Measurements from ENCODE around the gene TTC7B.

The TTC7B gene

DNA sequence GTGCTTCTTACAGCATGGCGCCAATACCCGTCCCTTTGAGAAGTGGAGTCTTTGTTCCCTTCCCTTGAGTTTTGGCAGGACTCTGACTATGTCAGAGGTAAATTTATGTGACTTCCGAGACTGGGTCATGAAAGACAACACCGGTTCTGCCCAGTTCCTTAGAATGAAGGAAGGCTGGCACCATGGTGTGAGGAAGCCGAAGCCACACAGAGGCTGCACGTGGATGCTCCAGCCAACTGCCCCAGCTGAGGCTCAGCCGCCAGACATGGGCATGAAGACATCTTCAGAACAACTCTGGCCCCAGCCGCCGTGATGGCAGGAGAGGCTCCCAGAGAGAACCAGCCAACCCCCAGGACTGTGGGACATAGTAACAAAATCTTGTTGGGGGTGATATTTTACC, 308.2 kb downstream of the TTC7B start:
- TF ChIP-seq, protein P1, sequence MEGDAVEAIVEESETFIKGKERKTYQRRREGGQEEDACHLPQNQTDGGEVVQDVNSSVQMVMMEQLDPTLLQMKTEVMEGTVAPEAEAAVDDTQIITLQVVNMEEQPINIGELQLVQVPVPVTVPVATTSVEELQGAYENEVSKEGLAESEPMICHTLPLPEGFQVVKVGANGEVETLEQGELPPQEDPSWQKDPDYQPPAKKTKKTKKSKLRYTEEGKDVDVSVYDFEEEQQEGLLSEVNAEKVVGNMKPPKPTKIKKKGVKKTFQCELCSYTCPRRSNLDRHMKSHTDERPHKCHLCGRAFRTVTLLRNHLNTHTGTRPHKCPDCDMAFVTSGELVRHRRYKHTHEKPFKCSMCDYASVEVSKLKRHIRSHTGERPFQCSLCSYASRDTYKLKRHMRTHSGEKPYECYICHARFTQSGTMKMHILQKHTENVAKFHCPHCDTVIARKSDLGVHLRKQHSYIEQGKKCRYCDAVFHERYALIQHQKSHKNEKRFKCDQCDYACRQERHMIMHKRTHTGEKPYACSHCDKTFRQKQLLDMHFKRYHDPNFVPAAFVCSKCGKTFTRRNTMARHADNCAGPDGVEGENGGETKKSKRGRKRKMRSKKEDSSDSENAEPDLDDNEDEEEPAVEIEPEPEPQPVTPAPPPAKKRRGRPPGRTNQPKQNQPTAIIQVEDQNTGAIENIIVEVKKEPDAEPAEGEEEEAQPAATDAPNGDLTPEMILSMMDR (IDR thresholded peaks at IDR 0.05; ENCODE audit: insufficient read depth, low read length, missing control alignments), result no peak

DNA sequence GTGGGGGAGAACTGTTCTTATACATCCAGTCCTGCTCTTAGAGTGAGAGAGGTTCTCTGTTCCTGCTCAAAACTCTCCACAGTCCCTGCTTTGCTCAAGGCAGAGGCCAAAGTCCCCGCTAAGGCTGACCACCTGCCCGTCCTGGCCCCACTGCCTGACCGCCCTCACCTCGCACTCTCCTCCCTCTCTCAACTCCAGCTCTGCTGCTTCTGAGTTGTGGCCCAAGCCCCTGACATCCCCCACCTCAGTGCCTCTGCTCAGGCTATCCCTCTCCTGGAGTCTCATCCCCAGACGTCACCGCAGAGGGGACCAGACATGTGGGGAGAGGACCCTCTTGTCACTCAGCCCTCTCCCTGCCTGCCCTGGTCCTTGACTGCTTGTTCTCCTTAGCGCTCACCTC, 308.8 kb downstream of the TTC7B start:
- CTCF ChIA-PET, result no interaction called here
- POLR2A ChIA-PET, result no interaction called here
- no peak overlapping the region for H3K4me3 ChIP-seq (ENCODE audit: low read depth, low read length)
- TF ChIP-seq, protein P1 (IDR thresholded peaks at IDR 0.05; ENCODE audit: insufficient read depth, low read length, missing control alignments), result no peak
- DNase-seq (ENCODE audit: low read depth, low spot score), result no peak

More for the DNA sequence above, 308.2 kb downstream of the TTC7B start:
- CTCF ChIA-PET, result no interaction called here
- DNase-seq (ENCODE audit: low read depth, low spot score), result no peak
- POLR2A ChIA-PET, result no interaction called here
- H3K4me3 ChIP-seq (ENCODE audit: low read depth, low read length), result no peak overlapping the region

DNA sequence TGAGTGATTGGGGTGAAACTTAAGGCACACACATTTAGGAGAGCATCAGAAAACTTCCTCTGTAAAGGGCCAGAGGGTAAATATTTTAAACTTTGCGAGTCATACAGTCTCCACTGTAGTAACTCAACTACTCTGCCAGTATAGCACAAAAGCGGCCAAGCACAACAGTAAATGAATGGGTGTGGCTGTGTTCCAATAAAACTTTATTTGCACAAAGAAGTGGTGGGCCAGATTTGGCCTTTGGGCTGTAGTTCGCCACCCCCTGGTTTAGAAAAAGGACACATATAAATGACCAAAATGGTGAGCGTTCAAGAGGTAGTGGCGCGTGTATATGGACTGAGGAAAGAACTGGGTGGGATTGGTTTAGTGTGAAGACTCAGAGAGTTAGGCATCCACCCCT, 309.5 kb downstream of the TTC7B start:
- no peak for DNase-seq (ENCODE audit: low read depth, low spot score)
- TF ChIP-seq, protein P1 (IDR thresholded peaks at IDR 0.05; ENCODE audit: insufficient read depth, low read length, missing control alignments), result no peak
- POLR2A ChIA-PET, result no interaction called here
- CTCF ChIA-PET, result no interaction called here
- no peak overlapping the region for H3K4me3 ChIP-seq (ENCODE audit: low read depth, low read length)

DNA sequence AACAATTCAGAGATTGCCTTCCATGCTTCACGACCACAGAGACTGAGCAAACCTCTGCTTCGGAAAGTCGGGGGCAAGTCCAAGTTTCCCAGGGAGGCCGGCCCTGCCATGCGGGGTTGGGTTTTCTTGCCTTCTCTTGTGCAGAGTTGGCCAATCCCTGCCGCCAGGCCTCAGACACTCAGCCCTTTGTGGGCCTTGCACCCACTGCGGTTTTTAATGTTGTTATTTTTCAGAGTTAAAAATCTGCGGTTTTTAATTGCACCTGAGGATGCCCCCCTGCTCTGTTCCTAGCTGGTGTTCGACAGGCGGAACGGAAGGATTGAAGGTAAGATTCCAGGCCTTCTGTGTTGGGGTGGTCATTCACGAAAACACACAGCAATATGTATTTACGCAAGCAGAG, 310.7 kb downstream of the TTC7B start:
- no peak for DNase-seq (ENCODE audit: low read depth, low spot score)
- ChIA-PET CTCF (interaction anchor here (0.8 kb wide), 1 partner anchor 191 kb away, joined by 3 read pairs; no protein-coding TSS in a partner anchor), POLR2A (no interaction called here)
- TF ChIP-seq, protein P1 (IDR thresholded peaks at IDR 0.05; ENCODE audit: insufficient read depth, low read length, missing control alignments), result no peak
- no peak overlapping the region for H3K4me3 ChIP-seq (ENCODE audit: low read depth, low read length)

DNA sequence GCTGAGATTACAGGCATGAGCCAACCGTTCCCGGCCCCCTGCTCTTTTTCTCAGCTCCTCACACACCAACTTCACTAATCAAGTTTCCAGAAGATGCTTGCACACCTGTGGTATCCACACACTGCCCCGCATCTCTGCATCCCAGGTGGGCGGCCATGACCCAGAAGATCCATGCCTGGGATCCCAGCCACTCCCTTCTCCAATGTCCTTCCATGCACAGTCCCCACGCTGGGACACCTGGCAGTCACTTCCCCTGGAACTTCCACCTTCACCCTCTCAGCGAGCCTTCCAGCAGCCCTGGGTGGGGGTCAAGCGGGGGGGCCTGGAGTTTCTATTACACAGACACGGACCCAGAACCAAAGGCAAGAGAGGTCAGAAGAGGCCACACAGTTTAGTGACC, 311.6 kb downstream of the TTC7B start:
- H3K4me3 ChIP-seq (ENCODE audit: low read depth, low read length), result no peak overlapping the region
- TF ChIP-seq, protein P1 (IDR thresholded peaks at IDR 0.05; ENCODE audit: insufficient read depth, low read length, missing control alignments), result no peak
- CTCF ChIA-PET, result no interaction called here
- POLR2A ChIA-PET, result no interaction called here
- DNase-seq (ENCODE audit: low read depth, low spot score), result no peak

DNA sequence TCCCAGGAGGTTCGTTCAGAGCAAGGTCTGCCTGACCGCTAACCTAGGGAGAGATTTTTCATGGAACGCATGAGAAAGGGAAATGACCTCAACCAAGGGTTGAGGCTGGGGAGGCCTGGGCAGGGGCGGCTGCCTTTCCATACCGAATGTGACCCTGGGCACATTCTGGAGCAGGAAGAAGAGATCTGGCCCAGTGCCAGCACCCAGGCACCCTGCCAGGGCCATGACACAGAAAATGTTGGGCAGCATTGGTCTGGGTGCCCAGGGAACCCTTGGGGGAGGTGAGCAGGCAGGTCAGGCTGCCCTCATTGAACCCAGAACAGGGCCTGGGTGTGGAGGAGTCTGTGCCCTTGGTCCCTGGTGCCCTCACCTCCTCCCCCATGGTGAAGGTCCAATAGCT, 312.6 kb downstream of the TTC7B start:
- no peak overlapping the region for H3K4me3 ChIP-seq (ENCODE audit: low read depth, low read length)
- POLR2A ChIA-PET, result no interaction called here
- DNase-seq (ENCODE audit: low read depth, low spot score), result no peak
- CTCF ChIA-PET, result no interaction called here
- TF ChIP-seq, protein P1 (IDR thresholded peaks at IDR 0.05; ENCODE audit: insufficient read depth, low read length, missing control alignments), result no peak
